GM20431 (cell line): Measurements from ENCODE around the gene HYOU1.
"Not testable (repeated sequence)": the region's sequence is repeated elsewhere in the genome, so short reads cannot be mapped to it uniquely, and the experiment has no call there.

Experiments used
- in situ Hi-C: fragments of 300-500 bp; cut with MseI, MboI; formaldehyde crosslinking; loops from one replicate; pipeline ENCODE4 v1.15.0; 2020; ENCODE audit warnings: low sequenced_read_pairs; ENCODE audit not compliant: unreplicated experiment

The HYOU1 gene

DNA sequence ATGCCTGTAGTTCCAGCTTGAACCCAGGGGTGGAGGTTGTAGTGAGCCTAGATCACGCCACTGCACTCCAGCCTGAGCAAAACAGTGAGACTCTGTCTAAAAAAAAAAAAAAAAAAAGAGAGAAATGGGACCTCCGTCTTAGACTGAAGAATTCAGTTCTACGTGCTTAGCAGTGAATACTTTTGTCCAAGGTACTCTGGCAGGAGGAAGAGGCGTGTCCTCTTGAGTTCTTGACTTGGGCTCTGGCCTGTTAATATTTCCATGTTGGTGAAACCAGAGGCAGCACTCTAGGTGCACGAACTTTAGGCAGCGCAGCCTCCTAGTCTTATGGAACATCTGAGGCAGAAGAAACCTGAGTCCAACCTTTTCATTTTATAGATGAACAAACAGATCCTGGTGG lies 30.1 kb upstream of the HYOU1 start:
- in situ Hi-C loops, result no loop called here

DNA sequence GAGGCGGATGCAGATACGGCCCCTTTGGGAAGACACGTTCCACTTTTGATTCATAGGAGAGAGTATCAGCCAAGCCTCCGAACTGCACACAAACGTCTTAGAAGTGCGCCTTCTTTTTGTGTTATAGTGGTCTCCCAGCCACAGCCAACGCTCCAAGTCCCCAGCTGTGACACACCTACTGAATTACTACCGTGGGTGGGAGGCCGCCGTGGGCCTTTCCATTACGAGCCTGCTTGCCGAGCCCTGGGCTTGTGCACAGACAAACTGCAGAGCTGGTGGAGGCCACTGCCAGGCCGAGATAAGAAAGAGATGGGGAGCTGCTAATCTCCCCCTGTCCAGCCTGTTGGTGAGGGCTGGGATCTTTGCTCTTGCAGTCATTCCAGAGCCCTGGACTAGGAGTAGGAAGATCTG lies 28.4 kb upstream of the HYOU1 start:
- in situ Hi-C loops, result no loop called here

DNA sequence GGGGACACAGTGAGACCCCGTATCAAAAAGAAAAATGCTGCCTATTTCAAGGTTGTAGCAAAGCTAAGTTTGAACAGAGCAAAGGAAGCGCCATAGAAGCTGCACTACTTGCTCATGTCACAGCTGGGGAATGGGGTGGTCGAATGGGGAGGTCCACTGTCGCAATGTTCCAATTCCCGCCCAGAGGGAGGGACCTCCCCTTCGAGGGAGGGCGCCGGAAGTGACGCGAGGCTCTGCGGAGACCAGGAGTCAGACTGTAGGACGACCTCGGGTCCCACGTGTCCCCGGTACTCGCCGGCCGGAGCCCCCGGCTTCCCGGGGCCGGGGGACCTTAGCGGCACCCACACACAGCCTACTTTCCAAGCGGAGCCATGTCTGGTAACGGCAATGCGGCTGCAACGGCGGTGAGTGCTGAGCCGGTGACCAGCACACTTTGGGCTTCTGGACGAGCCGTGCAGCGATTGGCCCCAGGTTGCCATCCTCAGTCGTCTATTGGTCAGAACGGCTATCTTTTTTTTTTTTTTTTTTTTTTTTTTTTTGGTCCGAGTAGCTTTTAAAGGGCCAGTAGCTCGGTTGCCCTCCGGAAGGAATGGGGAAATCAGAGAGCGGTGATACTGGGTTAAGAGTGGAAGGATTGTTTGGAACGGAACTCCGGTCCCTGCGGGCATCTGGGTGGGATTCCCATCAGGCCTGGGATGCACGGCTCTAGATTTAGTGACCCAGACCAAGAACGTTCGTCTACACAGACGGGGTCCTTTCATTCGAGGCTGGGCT lies 27.8 kb upstream of the HYOU1 start, which contains the start of gene HMBS:
Gene HMBS, plus strand, starts transcription at position 219 of the 774 bp plus-strand sequence. Its CDS starts 153 bp downstream, at position 372.
- in situ Hi-C loops, result no loop called here

DNA sequence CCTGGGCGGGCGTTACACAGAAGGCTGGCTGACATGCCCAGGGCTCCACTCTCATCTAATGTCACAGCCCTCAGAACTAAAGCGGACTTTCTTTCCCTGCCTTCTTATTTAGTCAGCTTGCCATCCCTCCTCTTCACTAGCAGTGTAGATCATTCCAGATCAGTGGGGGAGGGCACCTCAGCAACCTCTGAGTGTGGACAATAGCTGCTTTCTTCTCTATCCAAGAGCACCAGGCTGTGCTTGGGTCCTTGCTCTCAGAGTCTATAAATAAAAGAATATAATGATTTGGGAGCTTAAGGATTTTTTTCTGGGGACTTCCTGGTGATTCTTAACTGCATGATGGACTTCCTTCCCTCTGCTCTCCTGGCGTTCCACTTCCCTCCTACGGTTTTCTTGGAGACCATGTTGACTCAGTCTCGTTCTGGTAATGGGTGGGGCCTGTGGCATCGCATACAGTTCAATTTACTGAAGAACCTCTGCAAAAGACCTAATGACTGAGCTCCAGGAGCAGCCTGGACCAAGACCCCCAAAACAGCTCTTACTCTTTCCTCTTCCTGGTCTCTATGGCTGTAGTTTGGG lies 24.8 kb upstream of the HYOU1 start:
- in situ Hi-C loops, result no loop called here

DNA sequence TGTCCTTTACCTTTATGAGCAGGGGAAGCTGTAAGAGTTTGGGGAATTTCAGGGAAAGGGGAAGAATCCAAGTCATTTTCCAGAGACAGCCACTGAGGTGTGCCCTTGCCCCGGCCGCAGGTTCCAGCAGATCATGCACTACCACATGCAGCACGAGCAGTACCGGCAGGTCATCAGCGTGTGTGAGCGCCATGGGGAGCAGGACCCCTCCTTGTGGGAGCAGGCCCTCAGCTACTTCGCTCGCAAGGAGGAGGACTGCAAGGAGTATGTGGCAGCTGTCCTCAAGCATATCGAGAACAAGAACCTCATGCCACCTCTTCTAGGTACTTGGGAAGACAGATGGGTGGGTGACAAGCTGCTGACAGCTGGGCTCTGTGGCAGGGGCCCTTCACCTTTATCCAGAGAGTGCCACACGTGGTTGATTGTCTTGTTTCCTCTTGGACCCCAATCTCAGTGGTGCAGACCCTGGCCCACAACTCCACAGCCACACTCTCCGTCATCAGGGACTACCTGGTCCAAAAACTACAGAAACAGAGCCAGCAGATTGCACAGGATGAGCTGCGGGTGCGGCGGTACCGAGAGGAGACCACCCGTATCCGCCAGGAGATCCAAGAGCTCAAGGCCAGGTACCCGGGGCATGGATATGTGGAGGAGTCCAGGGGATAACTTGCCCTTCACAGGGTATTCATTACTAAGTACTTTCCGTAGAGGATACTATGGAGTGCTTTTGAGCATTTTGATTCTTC lies 21.8 kb upstream of the HYOU1 start:
- in situ Hi-C loops, result no loop called here

DNA sequence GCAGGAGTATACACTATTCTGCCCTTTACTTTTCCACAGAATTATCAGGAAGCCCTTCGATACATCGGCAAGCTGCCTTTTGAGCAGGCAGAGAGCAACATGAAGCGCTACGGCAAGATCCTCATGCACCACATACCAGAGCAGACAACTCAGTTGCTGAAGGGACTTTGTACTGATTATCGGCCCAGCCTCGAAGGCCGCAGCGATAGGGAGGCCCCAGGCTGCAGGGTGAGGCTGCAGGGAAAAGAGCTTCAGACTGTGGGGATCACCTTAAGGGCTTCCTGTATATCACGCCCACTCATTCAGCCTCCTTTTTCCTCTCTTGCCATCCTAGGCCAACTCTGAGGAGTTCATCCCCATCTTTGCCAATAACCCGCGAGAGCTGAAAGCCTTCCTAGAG lies 20.8 kb upstream of the HYOU1 start:
- in situ Hi-C loops, result no loop called here

DNA sequence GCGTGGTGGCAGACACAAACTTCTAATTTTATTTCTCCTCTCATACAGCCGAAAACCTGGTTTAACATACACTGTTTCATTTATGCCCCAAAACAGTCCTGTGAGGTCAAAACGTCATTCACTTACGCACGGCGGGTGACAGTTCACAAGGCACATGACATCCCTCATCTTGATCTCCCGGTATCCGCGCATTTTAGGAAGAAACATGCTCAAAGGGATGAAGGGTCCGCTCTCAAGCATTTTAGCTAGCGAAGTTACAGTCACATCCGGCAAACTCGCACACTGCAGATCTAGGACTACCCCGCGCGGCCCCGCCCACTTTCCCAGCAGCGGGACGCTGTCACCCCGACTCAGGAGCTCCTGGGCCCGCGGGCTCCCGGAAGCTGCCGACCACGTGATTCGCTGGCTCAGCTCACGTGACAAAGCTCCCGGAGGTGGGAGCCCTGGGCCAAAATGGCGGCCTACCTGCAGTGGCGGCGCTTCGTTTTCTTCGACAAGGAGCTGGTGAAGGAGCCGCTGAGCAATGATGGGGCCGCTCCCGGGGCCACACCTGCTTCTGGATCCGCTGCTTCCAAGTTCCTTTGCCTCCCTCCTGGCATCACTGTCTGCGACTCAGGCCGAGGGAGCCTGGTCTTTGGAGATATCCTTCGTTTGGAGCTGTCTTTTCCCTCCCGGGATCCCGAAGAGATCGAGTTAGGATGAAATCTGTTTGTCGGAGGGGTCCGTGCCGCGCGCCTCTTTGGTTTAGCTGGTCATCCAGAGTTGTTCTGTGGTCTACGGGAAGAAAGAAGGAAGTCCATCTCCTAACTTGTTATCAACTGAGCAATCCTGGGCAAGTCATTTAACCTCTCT lies 10.6 kb upstream of the HYOU1 start, which contains the start of gene VPS11:
Gene VPS11, plus strand, starts transcription at position 448 of the 852 bp plus-strand sequence. Its CDS starts 6 bp downstream, at position 454.
- in situ Hi-C loops, result no loop called here

DNA sequence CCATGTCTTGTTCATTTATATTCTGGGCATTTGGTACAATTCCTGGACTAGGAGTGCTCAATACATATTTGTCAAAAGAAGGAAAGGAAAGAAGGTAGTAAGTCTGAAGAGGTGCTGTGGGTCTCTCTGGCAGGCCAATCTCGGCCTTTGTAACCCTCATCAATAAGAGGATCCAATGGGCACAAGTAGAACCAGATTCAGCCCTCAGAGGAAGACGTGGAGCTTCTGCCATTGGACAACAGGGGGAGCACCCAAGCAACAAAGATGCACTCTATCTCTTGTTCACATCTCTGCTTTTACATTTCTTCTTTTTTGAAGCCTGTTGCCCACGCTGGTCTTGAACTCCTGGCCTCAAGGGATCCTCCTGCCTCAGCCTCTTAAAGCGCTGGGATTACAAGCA lies 8.4 kb upstream of the HYOU1 start:
- in situ Hi-C loops, result no loop called here

DNA sequence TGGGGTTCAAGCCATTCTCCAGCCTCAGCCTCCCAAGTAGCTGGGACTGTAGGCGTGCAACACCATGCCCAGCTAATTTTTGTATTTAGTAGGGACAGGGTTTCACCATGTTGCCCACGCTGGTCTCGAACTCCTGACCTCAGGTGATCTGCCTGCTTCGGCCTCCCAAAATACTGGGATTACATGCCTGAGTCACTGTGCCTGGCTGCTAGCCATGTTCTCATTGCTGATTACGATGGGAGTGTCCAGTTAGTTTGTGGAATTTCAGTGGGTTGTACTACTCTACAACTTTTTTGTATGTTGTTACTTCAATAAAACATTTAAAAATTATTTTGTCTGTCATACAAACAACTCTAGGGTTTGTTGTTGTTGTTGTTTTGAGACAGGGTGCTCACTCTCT lies 5.8 kb upstream of the HYOU1 start:
- in situ Hi-C loops, result no loop called here

DNA sequence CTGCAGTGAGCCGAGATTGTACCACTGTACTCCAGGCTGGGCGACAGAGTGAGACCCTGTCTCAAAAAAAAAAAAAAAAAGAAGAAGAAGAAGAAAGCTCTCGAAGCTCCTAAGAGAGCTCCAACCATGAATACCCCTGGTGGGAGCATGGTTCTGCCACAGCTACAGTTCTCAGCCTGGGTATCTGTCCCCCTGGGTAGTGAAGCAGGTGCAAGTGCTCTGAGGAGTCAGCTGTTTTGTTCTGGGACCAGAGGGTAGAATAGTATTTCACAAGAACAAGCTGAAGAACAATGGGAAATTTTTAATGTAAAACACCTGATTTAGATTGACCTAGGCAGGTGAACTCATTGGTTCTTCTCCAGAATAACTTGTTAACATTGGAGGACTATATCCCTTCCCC lies 4.3 kb upstream of the HYOU1 start:
- in situ Hi-C loops, result no loop called here

DNA sequence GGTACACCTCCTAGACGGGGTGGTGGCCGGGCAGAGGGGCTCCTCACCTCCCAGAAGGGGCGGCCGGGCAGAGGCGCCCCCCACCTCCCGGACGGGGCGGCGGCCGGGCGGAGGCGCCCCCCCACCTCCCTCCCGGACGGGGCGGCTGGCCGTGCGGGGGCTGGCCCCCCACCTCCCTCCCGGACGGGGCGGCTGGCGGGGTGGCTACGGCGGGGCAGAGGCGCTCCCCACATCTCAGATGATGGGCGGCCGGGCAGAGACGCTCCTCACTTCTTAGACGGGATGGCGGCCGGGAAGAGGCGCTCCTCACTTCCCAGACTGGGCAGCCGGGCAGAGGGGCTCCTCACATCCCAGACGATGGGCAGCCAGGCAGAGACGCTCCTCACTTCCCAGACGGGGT lies 2.1 kb upstream of the HYOU1 start:
- in situ Hi-C loops, result not testable (repeated sequence)

DNA sequence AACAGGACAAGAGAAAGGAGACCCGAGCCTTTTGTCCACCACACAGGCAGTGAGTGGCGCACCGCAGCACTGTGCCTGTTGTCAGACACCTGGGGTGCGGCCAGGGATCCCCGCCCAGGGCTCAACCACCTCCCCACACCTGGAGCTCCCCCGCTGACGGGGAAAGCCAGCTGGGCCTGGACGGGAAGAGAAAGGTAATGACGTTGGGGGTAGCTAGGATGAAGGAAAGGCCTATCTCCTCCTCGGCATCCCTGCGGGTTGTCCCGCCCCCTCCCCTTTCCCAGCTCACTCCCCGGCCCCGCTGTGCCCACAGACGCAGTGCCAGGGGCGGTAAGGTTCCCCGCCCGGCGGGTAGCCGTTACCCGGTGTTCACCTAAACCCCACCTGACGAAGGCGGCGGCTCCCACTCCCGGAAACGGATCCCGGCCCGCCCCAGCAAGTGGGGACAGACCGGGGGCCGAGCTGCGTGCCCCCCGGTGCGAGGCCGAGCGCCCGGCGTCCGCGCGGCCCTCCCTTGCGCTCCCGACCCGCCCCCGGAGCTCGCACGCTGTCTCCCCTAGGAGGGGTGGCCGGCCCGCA lies 495 bp downstream of the HYOU1 start:
- in situ Hi-C loops, result no loop called here

DNA sequence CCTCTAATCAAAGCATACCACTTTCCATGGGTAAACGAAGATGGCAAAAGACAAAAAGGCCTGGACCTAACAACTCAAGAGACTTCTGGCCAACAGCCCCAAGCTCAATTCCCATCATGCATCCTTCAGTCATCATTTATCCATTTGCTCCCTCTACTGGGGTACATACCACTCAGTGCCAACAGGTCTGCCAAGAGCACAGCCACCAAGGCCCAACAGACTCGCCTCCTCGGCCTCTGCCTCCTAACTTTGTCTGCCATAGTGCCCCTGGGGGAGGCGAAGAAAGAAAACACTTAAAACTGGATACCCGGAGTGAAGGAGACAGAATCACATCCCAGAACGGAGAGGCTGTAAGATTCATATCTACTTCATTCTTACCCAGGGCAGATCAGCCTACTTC lies 1.1 kb downstream of the HYOU1 start:
- in situ Hi-C loops, result no loop called here

DNA sequence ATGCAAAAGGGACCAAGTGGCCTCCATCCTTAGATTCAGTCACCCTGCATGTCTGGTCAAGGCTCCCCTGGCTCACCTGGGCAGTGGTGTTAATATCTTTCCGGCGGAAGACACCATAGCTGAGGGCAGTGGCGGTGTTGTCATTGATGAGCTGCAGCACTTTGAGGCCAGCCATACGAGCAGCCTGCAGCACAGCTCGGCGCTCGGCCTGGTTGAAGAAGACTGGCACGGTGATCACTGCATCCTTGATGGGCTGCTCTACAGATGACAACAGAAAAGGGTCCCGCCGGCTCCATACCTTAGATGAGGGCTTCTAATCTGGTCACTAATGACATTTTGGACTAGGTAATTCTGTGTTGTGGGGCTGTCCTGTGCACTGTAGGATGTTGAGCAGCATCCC lies 2.6 kb downstream of the HYOU1 start:
- in situ Hi-C loops, result no loop called here

DNA sequence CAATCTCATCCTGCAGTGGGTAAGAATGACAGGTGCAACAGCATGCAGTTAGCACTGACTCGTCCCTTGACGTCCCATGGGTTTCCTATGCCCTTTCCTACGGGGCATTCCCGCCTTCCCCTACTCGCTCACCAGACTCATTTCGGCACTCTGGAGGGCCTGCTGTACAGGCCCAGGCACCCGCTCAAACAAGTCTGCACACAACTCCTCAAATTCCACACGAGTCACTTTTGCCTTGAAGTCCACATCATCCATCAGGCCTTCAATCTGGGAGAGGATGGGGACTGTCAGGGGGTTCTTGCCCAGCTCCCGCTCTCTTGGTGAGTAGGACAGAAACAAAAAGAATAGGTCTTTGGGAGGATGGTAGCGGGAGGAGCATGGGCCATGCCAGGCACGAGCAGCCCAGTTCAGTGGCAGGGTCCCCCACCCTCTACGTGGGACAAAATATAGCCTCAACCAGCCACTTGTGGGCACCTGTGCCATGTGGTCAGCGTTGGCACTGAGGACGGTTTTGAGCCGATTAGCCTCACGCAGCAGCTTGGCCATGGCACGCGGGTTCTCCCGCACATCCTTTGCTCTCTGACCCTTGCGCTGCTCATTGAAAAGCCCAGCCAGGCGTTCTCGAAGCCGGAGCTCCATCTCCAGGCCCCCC lies 4.7 kb downstream of the HYOU1 start:
- in situ Hi-C loops, result no loop called here

DNA sequence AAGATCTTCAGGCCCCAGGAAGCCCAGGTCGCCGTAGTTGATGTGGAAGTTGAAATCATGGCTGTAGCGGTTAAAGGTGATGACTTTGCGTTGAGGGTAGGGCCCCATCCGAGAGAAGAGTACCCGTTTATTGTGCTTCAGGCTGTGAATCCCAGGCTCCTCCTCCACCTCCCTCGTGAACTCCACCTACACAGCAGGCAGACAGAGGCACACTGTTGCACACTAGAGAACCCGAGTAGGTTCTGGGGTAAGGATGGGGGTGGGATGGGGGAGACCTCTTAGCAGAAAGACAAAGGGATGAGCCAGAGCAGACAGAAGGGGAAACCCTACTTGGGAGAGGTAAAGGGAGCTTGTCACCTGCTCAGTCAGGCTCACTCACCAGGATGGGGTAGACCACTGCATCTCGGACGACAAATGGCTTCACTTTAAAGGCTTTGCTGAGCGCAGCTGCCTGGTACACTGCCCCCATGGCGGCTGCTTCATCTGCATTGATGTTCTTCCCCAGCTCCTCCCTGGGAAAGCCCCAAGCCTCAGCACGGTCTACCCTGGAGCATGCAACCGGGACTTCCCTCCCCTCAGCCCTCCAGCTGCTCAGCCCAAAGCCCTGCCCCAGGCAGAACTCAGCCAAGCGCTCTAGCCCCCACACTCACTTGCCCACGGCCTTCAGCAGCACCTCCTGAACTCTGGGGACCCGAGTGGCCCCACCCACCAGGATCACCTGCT lies 5.4 kb downstream of the HYOU1 start:
- in situ Hi-C loops, result no loop called here

DNA sequence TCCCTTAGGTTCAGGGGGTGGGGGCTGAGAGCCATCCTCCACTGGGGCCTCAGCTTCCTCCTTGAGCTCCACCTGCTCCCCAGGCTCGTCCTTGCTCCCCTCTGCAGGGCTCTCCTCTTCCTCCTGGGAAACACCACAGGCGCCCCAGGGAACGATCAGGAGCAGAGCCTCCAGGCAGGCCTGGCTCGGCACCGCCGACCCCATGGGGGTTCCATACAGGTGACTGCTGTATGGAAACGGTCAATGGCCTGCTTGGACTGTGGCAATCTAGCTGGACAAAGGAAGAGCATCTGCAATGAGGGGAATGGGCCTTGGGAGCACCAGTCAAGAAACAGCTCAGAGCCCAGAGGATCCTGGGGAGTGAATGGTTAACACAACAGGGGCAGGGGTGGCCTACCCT lies 7.9 kb downstream of the HYOU1 start:
- in situ Hi-C loops, result no loop called here

DNA sequence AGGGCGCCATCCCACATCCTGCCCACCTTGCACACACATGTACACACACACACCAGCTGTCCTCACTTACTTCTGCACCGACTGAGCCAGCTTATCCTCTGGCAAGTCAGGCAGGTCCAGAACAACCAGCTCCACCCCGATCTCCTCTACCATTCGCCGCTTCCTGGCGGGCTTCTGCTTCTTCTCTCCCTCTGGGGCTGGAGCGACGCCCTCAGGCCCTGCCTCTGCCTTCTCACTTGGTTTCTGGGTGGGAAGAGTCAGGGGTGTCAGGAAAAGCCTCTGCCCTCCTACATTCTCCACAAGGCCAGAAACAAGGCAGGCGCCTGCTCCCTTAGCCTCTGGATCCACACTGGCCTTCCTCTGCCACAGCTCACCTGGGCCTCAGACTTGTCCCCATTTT lies 8.4 kb downstream of the HYOU1 start:
- in situ Hi-C loops, result no loop called here

DNA sequence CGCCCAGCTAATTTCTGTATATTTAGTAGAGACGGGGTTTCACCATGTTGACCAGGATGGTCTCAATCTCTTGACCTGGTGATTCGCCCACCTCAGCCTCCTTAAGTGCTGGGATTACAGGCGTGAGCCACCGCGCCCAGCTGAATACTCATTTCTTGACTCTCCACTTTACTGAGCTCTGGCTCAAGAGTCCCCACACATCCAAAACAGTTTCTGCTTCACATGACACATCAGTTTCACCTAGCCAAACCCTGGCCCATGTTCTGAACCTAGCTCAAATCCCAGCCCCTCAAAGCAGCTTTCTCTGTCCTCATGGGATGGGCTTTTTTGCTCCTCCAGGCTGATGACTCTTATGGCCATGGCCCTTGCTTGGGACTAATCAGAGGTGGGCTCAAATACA lies 9.8 kb downstream of the HYOU1 start:
- in situ Hi-C loops, result no loop called here
